A673 (cell line): ENCODE data around the gene NRN1.

ENCODE experiments used
- EZH2 ChIP-seq: fragments of 200-600 bp; sonication (generic); IDR thresholded peaks from 2 replicates; pipeline ENCODE4 v1.6.1; 2017; ENCODE audit warnings: borderline replicate concordance, low read depth, mild to moderate bottlenecking, mixed read lengths, antibody characterized with exemption, low read length; ENCODE audit not compliant: poor library complexity, severe bottlenecking
- TF ChIP-seq, protein P1 (sequence below): fragments of 300-800, 200-600 bp; sonication (generic); conservative IDR thresholded peaks from 2 replicates; pipeline ENCODE4 v1.5.1; 2017; ENCODE audit warnings: low read depth, mild to moderate bottlenecking, antibody characterized with exemption, low read length, moderate library complexity, mixed read lengths

DNA sequence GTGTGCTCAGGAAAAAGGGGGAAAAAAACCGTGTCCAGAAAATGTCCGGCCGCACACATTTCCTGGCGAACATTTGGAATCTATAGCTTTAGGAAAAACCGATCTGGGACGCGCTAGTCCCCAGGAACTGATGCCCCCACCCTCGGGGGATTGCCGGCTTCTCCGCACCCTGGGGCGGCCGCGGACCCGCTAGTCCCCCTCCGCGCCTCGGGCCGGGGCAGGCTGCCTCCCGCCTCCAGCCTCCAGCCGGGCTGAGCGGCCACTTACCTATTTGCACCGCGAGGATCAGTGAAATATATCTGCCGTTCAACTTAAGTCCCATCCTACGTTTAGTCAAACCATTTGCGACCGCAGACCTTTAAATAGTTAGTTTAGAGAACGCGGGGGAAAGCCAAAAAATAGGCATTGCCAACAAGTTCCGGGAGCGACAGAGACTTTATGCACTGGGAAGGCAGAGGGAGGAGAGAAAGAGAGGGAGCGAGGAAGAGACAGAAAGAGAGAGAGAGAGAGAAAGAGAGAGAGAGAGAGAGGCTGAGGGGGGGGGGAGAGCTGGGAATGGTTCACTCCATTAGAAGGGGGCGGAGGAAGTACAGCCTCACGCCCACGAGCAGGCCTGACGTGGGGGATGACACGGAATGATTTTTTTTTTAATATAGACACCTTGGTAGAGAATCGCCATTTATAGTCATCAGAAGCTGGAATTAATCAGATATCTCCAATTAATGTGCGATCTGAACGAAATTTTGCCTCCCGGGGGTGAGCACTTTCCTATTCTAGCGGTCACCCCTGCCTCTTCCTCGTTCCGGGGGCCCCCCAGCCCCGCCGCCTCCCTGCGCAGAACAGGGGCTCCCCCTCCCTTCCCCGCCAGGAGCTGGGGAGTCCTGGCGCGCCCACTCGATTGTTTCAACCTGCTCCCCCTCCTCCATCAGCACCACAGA, at the start of gene NRN1:
- TF ChIP-seq, protein P1, sequence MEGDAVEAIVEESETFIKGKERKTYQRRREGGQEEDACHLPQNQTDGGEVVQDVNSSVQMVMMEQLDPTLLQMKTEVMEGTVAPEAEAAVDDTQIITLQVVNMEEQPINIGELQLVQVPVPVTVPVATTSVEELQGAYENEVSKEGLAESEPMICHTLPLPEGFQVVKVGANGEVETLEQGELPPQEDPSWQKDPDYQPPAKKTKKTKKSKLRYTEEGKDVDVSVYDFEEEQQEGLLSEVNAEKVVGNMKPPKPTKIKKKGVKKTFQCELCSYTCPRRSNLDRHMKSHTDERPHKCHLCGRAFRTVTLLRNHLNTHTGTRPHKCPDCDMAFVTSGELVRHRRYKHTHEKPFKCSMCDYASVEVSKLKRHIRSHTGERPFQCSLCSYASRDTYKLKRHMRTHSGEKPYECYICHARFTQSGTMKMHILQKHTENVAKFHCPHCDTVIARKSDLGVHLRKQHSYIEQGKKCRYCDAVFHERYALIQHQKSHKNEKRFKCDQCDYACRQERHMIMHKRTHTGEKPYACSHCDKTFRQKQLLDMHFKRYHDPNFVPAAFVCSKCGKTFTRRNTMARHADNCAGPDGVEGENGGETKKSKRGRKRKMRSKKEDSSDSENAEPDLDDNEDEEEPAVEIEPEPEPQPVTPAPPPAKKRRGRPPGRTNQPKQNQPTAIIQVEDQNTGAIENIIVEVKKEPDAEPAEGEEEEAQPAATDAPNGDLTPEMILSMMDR = no peak
- TF ChIP-seq EZH2 = no peak
